Suppressor macrophage (primary cell): ENCODE data around the gene MIA.
"Not testable (repeated sequence)": the region's sequence is repeated elsewhere in the genome, so short reads cannot be mapped to it uniquely, and the experiment has no call there.

Experiments
- DNase-seq, 4 experiments: peaks; one replicate each; pipeline ENCODE4 v3.0.0-alpha.2; 2020 to 2022
- total RNA-seq, 17 experiments: gene quantifications; one replicate each; lab custom pipeline; 2026; ENCODE audit warnings: mixed read lengths in 6 of 17, inconsistent platforms in 3 of 17; lab: John Stamatoyannopoulos, UW

The MIA gene
- total RNA-seq = 0 to 0.44 (median 0) reads per million in 17 experiments

DNA sequence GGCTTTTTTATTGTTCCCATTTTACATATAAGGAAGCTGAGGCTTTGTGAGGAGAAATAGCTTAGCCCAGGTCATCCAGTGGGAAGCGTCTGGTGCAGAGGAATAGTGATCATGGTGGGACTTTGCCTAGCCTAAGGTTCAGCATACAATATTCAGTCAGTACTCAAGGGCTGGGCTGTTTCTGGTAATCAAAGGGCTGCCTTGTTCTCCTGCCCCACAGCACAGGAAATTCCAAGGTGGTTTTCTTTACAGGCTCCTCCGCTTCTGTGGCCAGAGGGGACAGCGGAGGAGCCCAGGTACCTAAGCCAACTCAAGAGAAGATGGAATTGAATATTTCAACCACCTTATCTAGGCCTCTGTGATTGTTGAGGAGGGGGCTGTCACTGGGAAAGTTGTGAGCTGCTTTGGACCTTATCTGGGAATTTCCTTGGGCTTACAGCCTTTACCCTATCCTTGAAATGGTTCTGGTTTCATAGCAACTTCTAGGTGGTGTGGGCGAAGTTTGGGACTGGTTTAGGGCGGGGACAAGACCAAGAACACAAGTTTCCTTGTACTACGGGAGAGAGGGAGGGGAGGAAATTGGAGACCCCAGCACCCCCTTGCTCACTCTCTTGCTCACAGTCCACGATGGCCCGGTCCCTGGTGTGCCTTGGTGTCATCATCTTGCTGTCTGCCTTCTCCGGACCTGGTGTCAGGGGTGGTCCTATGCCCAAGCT is at the start of gene MIA:
TSS of gene MIA (plus strand) at position 606 of the 716 bp plus-strand sequence. CDS start at position 628, 22 bp downstream.
- DNase-seq = no peak

DNA sequence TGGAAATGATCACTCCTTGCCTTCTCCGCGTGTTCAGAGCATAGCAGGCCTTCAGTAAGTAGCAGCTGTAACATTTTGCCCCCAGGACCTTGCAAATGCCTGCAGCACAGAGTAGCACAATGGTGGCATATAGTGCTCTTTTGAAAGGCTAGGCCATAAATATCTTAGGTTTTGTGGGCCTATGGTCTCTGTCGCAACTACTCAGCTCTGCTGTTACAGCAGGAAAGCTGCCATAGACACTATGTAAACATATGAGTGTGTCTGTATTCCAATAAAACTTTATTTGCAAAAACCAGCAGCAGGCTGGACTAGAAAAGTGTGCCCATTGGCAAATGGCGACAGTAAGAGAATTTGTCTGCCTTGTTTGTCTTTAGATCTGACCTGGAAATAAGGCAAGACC is 49.0 kb upstream of the MIA start:
- no peak for DNase-seq

DNA sequence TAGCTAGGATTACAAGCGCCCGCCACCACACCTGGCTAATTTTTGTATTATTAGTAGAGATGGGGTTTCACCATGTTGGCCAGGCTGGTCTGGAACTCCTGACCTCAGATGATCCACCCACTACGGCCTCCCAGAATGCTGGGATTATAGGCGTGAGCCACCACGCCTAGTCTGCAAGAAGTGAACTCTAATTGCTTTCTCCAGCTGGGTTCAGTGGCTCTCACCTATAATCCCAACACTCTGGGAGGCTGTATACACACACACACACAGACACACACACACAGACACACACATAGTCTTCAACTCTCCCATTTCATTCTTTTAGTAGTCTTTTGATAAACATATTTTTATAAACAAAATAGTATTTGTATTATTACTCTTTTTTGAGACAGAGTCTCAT is 45.3 kb upstream of the MIA start:
- DNase-seq = not testable (repeated sequence)

DNA sequence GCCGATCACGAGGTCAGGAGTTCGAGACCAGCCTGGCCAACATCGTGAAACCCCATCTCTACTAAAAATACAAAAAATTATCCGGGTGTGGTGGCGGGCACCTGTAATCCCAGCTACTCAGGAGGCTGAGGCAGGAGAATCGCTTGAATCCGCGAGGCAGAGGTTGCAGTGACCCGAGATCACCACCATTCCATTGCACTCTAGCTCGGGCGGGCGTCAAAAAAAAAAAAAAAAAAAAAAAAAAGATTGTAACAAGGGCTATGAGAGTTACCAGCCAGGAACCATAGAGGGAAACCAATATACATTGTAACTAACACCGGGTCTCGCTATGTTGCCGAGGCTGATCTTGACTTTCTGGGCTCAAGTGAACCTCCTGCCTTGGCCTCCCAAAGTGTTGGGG is 43.0 kb upstream of the MIA start:
- not testable (repeated sequence) for DNase-seq

DNA sequence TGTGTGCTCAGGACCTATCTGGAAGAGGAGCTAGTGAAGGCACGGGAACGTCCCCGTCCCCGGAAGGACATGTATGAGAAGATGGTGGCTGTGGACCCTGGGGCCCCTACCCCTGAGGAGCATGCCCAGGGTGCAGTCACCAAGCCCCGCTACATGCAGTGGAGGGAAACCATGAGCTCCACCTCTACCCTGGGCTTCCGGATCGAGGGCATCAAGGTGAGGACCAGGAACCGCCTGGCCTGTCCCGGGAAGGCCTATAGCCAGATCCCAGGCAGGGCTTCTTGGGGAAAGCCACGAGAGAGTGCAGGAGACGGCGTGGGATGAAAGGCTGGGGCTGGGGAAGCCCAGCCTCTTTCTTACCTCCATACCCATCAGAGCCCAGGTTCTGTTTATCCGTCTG is 42.2 kb upstream of the MIA start:
- DNase-seq = no peak

DNA sequence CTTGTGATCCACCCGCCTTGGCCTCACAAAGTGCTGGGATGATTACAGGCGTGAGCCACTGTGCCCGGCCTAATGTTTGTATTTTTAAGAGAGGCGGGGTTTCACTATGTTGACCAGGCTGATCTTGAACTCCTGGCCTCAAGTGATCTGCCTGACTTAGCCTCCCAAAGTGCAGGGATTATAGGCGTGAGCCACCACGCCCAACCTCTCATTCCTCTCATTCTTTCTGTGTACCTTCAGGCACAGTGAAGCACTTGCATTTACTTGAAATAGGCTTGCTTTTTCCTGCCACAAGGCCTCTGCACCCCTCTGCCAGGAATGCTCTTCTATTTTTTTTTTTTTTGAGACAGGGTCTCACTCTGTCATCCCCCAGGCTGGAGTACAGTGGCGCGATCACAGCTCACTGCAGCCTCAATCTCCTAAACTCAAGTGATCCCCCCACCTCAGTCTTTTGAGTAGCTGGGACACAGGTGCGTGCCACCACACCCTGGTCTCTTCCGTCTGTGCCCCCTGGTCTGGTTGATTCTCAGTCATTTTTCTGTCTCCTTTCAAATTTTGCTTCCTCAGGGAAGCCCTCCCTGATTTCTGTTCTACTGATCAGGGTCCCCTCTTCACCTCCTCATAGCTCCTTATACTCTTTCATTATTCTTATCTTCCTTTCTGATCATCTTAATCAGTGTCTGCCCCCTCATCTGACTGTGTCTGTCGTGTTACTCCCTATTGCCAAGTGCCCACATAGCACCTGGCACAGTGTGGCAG is 40.1 kb upstream of the MIA start:
- DNase-seq = no peak

DNA sequence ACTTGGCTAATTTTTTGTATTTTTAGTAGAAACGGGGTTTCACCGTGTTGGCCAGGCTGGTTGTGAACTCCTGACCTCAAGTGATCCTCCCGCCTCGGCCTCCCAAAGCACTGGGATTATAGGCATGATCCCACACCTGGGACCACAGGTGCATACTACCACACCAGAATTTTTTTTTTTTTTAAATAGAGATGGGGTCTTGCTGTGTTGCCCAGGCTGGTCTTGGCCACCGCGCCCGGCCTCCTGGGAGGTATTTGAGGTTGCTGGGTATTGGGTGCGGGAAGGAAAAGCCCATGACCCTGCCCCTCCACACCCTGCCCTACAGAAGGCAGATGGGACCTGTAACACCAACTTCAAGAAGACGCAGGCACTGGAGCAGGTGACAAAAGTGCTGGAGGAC is 38.7 kb upstream of the MIA start:
- no peak for DNase-seq

DNA sequence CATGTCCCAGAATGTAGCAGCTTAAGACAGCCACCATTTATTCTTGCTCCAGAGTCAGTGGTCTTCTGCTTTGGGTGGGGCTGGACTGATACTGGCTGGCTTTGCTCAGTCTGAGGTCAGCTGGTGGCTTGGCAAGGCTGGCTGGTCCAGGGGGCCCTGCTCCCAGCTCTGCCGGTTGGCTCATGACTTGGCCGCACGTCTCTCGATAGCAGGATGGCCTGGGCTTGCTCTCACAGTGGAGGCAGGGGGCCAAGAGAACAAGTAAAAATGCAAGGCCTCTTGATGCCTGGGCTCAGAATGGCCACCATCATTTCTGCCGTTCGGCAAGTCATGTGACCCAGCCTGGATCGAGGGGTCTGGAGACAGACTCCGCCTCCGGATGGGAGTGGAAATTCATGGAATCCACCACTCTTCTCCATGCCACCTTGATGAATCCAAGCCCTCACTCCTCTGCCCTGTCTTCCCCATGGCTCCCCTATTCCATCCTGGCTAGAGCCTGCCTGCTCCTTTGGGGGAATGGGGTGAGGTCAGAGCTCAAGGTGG is 38.1 kb upstream of the MIA start:
- DNase-seq = no peak

DNA sequence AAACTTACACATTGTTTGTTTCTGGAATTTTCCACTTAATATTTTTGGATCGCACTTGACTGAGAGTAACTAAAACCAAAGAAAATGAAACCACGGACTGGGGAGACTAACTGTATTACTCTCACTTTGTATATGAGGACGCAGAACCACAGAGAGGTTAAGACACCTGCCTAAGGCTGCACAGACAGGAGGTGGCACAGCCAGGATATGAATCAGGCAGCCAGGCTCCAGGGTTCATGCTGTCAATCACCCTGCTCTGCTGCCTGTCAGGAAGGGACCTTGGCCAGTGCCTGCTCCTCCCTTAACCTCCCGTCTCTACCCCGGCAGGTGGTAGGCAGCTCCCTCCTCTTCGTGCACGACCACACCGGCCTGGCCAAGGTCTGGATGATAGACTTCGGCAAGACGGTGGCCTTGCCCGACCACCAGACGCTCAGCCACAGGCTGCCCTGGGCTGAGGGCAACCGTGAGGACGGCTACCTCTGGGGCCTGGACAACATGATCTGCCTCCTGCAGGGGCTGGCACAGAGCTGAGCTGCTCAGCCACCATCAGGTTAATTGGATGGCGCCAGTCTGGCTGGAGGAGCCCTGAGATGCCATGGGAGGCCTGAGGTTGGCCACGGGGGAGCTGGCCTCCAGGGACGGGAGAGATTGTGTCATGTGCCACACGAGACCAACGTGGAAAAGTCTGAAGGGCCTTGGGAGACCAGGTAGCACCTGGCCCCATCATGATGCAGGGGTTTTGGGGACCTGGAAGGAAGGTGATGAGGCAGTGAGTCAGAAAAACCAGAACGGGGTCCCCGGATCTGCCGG is 36.1 kb upstream of the MIA start:
- DNase-seq = no peak

DNA sequence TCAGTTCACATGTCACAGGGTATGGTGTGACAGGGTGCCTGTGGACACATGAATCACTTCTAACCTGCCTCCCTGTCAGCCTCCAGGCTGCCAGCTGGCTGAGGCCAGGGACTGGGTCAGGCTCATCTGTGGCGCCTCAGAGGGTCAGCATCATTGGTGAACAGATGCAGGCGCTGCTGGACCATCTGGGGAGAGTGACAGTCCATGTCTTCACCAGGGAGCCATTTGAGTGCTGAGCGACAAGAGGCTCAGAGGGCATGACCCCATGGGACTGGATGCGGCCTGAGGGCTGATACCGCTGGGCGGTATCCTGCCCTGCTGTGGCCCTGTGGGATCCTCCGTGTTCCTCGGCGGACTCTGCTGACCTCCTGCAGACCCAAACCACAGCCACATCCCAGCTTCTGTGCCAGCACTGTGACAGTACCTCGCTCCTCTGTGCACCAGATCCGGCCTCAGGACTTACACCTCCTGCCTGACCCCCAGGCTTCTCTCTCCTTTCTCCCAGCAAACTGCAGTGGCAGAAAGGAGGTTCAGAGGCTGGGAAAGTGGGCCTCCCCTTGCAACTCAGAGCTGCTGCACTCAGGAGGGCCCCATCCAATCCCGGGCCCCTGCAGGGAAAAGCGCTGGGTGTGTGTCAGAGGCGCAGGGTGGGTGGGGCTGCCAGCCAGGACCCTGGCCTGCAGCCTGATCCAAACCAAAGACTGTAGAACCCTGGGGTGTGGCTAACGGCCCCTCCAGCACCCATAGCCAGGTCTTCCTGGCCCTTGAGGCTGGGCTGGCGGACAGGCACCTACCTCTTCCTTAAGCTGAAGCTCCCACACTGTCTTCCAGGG is 35.2 kb upstream of the MIA start:
- no peak for DNase-seq

DNA sequence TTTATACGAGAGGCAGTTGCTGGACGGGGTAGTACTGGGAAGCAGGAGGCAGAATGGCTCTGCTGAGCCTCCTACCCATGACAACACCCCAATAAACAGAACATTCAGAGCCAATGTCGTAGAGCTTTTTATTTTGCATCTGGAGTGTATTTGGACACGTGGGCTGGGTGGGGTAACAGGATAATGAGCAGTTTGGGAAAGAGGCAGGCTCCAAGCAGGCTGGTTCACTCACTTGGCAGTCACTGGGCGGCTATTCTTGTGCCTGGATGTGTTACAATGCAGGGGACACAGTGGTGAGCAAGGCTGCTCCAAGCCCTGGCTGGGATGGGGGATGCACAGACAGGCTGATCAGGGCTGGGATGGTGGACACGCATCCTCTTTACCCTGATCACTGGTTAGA is 34.6 kb upstream of the MIA start:
- DNase-seq = no peak

DNA sequence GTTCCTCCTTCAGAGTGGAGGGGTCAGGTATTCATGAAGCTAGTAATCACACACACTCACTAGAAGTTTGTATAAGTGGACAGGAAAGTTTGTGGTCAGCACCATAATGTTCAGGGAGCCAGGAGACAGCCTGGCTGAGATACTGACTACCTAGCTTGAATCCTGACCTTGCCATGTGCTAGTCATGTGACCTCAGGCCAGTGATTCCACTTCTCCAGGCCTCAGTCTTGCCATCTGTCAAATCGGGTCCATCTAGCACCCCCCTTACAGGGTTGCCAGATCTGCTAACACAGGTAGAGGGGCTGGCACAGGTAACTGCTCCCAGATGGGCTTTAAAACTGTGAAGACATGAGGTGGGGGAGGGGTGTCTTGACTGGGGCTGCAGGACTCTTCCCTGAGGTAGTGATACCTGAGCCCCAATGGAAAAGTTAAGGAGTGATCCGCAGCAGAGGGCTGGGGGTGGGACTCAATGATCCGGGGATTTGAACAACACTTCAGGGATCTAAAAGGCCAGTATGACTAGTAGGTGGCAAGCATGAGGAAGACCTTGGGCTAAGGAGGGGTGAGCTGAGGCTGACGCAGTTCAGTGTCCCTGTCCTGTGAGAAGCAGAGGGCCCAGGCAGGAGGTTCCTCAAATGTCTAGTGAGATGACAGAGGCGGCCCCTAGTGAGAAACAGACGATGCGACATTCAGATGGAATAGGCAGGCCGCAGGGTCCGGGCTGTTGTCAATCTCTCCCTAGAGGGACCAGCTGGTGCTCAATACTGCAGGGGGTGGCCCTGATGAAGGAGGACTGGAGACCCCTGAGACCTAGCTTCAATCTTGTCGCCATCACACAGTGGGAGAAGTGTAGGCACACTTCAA is 33.6 kb upstream of the MIA start:
- peak; percentile 46 to 69 (median 60) for DNase-seq

DNA sequence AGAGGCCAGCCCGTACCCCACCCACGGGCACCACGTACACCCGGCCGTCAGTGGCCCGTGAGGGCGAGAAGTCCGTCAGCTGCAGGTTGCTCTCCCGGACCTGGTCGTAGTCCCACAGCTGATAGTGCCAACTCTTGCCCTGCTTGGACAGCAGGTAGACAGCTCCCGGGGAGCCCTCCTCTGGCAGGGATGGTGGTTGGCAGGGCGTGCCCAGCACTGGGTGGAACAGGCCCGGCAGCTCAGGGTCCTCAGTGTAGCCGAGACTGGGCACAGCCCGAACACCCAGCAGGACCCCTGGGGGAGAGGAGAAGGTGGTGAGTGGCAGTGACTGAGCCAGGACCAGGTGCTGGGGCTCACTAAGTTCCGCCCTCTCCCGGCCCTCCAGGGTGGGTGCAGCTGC is 32.8 kb upstream of the MIA start:
- no peak for DNase-seq

DNA sequence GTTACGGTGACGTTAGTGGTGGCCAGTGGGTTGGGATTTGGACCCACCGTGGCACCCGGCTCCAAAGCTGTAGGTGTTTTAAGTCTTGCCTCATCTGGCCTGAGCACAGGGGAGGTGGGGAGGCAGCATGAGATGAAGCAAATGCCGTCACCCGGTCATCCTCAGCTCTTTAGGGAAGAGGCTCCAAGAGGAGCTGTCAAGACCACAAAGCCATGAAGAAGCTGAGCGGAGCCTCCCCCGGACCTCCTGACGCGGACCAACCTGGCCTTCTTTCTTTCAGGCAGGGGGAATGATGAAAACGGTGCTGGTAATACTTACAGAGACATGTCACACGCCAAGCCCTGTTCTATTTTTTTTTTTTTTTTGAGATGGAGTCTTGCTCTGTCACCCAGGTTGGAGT is 32.4 kb upstream of the MIA start:
- peak in 1 of 4 experiments; percentile 30 for DNase-seq

DNA sequence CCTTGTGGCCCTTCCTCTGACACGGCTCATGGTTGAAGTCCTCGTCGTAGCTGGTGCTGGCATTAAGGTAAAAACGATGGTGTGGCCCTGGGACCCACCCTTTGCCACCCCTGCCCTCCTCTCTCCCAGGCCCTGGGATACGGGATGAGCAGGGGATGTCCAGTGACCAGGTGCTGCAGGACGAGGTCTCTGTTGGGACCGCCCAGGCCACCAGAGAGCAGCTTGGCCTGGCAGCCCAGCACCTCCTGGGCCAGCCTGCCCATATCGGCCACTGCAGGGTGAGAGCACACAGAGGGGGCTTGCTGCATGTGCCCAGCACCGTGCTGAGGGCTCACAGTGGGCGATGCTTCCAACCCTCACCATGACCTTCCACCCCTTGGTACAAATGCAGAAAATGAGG is 31.4 kb upstream of the MIA start:
- DNase-seq = no peak

DNA sequence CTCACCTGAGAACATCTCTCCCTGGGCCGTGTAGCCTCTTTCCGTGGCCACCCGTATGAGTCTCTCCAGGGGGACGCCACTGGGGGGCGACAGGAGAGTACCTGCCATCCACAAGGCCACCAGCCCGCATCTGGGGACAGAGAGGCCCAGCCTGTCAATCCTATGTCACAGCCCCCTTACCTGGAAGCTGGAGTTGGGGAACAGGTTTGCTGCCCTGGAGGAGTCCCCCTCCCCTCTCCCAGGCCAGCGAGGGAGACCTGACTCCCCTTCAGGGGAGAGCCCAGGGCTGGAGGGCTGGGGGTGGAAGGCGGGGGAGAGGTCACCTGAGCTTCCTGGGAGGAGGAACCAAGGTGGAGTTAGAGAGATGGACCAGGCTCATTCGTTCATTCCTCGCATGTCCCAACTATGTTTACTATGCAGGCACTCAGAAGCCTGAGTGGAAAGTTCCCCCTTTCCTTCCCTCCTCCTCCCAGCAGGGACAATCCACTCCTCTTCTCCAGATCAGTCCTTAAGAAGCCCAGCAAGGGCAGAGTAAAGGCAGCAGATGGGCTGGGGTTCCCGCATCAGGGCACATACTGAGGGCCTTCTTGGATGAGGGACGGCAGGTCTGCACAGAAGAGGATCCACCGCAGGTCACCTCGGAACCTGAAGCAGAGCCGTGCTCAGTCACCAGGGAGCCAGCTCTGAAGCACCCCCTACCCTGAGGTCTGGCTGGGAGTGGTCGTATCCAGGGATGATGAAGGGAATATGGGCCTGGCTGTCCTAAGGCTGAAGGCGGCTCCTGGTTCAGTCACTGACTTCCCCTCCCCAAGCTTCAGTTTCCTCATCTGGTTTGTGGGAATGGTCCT is 30.5 kb upstream of the MIA start:
- peak in 1 of 4 experiments; percentile 29 for DNase-seq

DNA sequence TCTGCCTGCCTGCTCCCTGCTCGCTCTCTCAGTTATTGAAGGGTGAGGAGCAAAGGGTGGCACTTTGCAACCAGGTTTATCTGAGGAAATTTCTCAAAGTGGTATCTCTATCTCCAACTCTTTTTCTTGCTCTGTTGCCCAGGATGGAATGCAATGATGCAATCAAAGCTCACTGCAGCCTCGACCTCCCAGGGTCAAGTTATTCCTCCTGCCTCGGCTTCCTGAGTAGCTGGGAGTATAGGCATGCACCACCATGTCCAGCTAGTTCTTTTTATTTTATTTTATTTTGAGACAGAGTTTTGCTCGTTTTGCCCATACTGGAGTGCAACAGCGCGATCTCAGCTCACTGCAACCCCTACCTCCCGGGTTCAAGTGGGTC is 29.9 kb upstream of the MIA start:
- no peak for DNase-seq

DNA sequence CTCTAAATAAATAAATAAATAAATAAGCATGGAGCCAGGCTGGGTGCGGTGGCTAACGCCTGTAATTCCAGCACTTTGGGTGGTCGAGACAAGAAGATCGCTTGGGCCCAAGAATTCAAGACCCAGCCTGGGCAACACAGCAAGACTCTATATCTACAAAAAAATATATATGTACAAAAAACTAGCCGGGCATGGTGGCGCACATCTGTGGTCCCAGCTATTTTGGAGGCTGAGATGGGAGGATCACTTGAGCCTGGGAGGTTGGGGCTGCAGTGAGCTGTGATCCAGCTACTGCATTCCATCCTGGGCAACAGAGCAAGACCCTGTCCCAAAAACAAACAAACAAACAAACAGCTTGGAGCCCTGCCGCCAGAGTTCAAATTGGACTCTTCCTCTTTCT is 27.8 kb upstream of the MIA start:
- DNase-seq = no peak

DNA sequence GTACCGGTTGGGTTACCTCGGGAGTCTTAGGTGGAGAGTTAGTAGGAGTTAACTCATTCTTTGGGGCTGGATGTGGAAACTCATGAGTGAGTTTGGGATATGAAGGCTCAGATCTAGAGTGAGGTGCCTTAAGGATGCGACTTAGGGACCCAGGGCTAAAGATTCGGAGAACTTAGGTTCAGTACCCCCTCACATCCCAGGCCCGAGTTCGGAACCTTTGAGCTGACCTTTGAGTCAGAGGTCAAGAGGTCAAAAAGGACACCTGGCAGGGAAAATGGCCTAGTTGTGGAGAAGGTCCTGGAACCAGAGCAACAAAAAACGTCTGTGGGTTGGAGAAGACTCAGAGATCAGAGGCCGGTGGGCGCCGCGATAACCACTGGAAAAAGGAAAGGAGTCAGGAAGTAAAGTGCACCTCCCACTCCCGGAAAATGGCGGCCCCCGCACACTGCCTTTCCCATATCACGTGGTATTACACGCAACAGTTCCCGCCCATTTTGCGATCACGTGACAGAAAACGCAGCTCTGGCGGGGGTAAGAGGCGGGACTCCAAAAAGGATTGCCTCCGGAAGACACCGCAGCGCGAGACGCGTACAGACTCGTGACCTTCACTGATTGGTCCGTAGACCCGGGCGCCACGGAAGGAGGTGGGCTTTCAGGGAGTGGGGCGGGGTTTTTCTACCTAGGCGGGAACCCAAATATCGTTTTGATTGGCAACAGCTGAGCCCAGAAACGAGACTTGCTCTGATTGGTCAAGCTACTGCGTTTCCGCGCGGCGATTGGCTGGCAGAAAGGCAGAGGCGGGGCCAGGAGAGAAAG is 25.1 kb upstream of the MIA start, which contains the start of gene ACTMAP:
TSS of gene ACTMAP (minus strand) at position 420 of the 816 bp plus-strand sequence. CDS start 674 bp downstream, outside the sequence.
- peak; percentile 100 for DNase-seq
